ENCODE data around the gene FAM228A.

GRCh38 chr2:24208490-24208889 lies 33.6 kb downstream of the FAM228A start:
- TF ChIP-seq CTCF (IDR thresholded peaks at IDR 0.05): no peak
- no peak for TF ChIP-seq EZH2 (IDR thresholded peaks at IDR 0.05; ENCODE audit: borderline replicate concordance, insufficient read depth, low read depth, low read length, poor library complexity, severe bottlenecking)

Measured in B cell (primary cell).